Lung (tissue), 12 donors: ENCODE measurements around the gene ABCG2. TPM values are rescaled to one million over a fixed set of nuclear protein-coding genes. Genes with fewer than 3 reads are reported as not detected.

Source experiments
- ATAC-seq: fragments of 200-7000 bp; cut with Tn5 transposase; one replicate; pipeline ENCODE4 v1.9.1; 2020; ENCODE audit warnings: moderate number of reproducible peaks; ENCODE audit not compliant: insufficient read depth, low FRiP score
- DNase-seq, 3 donors: peaks; one replicate each; pipeline ENCODE4 v3.0.0-alpha.2; 2013 to 2017
- H3K27ac ChIP-seq, 2 donors: one replicate each; pipeline ENCODE4 v1.5.1; 2013; ENCODE audit warnings: mild to moderate bottlenecking in 2 of 2, moderate library complexity in 2 of 2, control low read depth in 1 of 2, inconsistent platforms in 1 of 2, low read depth in 1 of 2, low read length in 1 of 2
- H3K27me3 ChIP-seq, 3 donors: one replicate each; pipeline ENCODE4 v1.5.1; 2013; ENCODE audit warnings: low read length in 2 of 3; ENCODE audit not compliant: control insufficient read depth in 3 of 3, insufficient read depth in 3 of 3
- H3K36me3 ChIP-seq, 4 donors: one replicate each; pipeline ENCODE4 v1.5.1; 2013; ENCODE audit warnings: low read length in 4 of 4, mild to moderate bottlenecking in 1 of 4, moderate library complexity in 1 of 4; ENCODE audit not compliant: control insufficient read depth in 4 of 4, insufficient read depth in 4 of 4
- H3K4me1 ChIP-seq, 5 donors: one replicate each; pipeline ENCODE4 v1.5.1; 2013; ENCODE audit warnings: low read length in 5 of 5, mild to moderate bottlenecking in 2 of 5, moderate library complexity in 1 of 5; ENCODE audit not compliant: control insufficient read depth in 5 of 5, insufficient read depth in 5 of 5
- H3K4me3 ChIP-seq: one replicate; pipeline ENCODE4 v1.5.1; 2013; ENCODE audit warnings: mild to moderate bottlenecking, control low read depth, moderate library complexity
- H3K9ac ChIP-seq, 2 donors: one replicate each; pipeline ENCODE4 v1.5.1; 2013; ENCODE audit warnings: low read length in 2 of 2, control low read depth in 1 of 2; ENCODE audit not compliant: insufficient read depth in 1 of 2
- H3K9me3 ChIP-seq, 4 donors: one replicate each; pipeline ENCODE4 v1.5.1; 2013; ENCODE audit warnings: low read length in 3 of 4, mild to moderate bottlenecking in 1 of 4, moderate library complexity in 1 of 4; ENCODE audit not compliant: control insufficient read depth in 4 of 4, insufficient read depth in 3 of 4
- WGBS, 2 donors: extraction: QIAGEN DNeasy Blood & Tissue Kit; methylation state at CpG; one replicate each; pipeline ENCODE4 v1.1.7; 2013; 5-methylcytosine and 5-hydroxymethylcytosine counted together
- polyA plus RNA-seq, 2 donors: library from polyadenylated mRNA; stranded (reverse); fragments of 200-250 nt; gene quantifications; one replicate each; pipeline ENCODE4 v1.2.1, GENCODE V29; 2013
- total RNA-seq, 2 donors: library from RNA; depleted of rRNA in 1 of 2; stranded (reverse); fragments of >200 nt in 1 of 2; gene quantifications; one replicate each; pipeline ENCODE4 v1.2.1, GENCODE V29; 2014 to 2021
- TF ChIP-seq, protein P1 (sequence below): IDR thresholded peaks from 2 replicates; pipeline ENCODE4 v1.5.1; 2012; ENCODE audit warnings: mild to moderate bottlenecking; ENCODE audit errors: control extremely low read depth, extremely low read depth
- donor health status: control.
- donor health status: control.
- donor health status: Bipolar disorder and iron deficiency.
- donor health status: healthy.
- donor health status: DM: yes; HTN: yes; CAD: no.

Gene ABCG2
- total and polyA plus RNA-seq, 4 donors: 1.0 to 15.7 (median 3.3) TPM

DNA sequence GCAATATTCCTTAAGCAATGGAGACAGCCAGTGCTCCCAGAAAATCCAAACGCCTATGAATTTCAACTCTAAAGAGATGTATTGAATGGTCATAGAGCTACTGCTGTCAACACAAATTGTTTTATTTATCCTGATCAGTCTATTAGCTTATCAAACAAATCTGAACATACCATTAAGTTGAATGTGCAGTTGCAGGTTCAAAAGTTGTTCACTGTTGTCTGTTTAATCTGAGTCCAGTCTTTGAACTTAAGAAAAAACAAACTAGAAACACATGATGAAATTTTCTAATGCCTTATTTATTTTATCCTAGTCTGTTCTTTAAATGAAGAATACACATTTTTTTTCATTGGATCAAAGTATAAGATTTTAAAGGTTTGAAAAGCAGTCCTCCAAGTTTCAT lies 77.8 kb downstream of the ABCG2 start:
- Histone ChIP-seq H3K9me3 (peaks cover 0 to 2% (median 0%) of the 10 kb centered on the region in 4 donors), H3K27ac (no peak overlapping the region), H3K9ac (no peak overlapping the region), H3K4me3 (no peak overlapping the region), H3K36me3 (peaks cover 0 to 5% (median 3%) of the 10 kb centered on the region in 4 donors), H3K27me3 (no peaks in the 10 kb centered on the region), H3K4me1 (peaks cover 0 to 2% (median 0%) of the 10 kb centered on the region in 5 donors)
- ATAC-seq (no peak), DNase-seq (no peak)
- 94 to 97% methylated on average over 1 of the region's 1 CpG for WGBS, 2 donors
- TF ChIP-seq, protein P1, sequence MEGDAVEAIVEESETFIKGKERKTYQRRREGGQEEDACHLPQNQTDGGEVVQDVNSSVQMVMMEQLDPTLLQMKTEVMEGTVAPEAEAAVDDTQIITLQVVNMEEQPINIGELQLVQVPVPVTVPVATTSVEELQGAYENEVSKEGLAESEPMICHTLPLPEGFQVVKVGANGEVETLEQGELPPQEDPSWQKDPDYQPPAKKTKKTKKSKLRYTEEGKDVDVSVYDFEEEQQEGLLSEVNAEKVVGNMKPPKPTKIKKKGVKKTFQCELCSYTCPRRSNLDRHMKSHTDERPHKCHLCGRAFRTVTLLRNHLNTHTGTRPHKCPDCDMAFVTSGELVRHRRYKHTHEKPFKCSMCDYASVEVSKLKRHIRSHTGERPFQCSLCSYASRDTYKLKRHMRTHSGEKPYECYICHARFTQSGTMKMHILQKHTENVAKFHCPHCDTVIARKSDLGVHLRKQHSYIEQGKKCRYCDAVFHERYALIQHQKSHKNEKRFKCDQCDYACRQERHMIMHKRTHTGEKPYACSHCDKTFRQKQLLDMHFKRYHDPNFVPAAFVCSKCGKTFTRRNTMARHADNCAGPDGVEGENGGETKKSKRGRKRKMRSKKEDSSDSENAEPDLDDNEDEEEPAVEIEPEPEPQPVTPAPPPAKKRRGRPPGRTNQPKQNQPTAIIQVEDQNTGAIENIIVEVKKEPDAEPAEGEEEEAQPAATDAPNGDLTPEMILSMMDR: no peak

DNA sequence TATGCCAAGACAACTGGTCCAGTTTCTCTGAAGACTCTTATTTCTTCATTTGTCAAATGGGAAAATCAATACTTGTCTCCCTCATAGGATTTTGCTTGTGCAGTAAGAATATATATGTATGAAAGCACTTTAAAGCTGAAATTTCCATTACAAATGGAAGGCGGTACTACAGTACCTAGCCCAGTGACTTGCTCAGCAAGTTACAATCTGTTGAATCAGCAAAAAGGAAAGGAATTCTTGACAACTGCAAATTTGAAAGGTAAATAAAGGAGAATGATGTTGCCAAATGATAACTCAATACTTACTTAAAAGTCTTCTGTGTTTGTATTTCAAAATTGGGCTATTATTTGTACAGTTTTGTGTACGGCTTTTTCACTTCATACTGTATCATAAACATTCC lies 79.9 kb downstream of the ABCG2 start:
- no peak overlapping the region for H3K9ac ChIP-seq
- no peak overlapping the region for H3K27ac ChIP-seq
- ATAC-seq (no peak), DNase-seq (no peak)
- peaks cover 0 to 2% (median 0%) of the 10 kb centered on the region in 4 donors for H3K9me3 ChIP-seq
- H3K36me3 ChIP-seq: peaks cover 7 to 16% (median 11%) of the 10 kb centered on the region in 4 donors
- peaks cover 0 to 2% (median 0%) of the 10 kb centered on the region in 5 donors for H3K4me1 ChIP-seq
- TF ChIP-seq, protein P1: no peak
- no peaks in the 10 kb centered on the region for H3K27me3 ChIP-seq
- no peak overlapping the region for H3K4me3 ChIP-seq
- WGBS, 2 donors: 68 to 94% methylated on average over 2 of the region's 2 CpGs

DNA sequence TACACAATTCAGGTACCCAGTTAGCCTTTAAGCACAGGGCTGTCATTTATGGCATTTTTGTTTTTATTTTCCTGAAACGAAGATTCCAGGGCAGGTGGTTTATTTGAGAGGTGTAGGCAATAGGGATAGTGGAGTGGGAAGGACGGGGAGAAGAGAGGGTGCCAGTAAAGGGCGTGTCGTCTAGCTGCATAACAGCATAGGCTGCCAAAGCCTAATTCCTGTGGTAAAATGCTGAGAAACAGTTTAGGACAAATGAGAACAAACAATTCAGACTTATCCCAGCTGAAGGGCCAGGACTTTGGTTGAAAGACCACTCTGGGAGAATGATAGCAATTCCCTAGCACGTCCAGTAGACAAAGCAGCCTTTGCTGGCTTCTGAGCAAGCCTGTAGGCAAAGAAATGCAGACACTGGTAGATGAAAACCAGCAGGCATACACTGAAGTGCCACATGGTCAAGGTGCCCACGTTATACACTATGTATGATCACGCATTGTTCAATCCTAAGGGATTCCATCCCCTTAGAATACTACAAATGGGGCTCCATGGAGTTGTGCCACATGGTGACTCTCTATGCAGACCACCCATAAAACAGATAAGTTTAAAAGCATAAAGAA lies 80.4 kb downstream of the ABCG2 start:
- H3K4me3 ChIP-seq: no peak overlapping the region
- peaks cover 0 to 2% (median 0%) of the 10 kb centered on the region in 4 donors for H3K9me3 ChIP-seq
- H3K36me3 ChIP-seq: peaks cover 7 to 16% (median 11%) of the 10 kb centered on the region in 4 donors
- peaks cover 0 to 2% (median 0%) of the 10 kb centered on the region in 5 donors for H3K4me1 ChIP-seq
- TF ChIP-seq, protein P1: no peak
- no peak for DNase-seq
- no peak overlapping the region for H3K27ac ChIP-seq
- no peak for ATAC-seq
- 88 to 92% methylated on average over 7 of the region's 7 CpGs for WGBS, 2 donors
- H3K9ac ChIP-seq: no peak overlapping the region
- no peaks in the 10 kb centered on the region for H3K27me3 ChIP-seq
